Measurements from ENCODE around the gene BTBD10. TPM values are rescaled to one million over a fixed set of nuclear protein-coding genes. Genes with fewer than 3 reads are reported as not detected.

Gene BTBD10
- total RNA-seq, 2 experiments from 2014 or later, result 23.0 to 23.7 TPM

GRCh38 chr11:13338019-13338426, 125.0 kb downstream of the BTBD10 start:
- ChIA-PET CTCF (ENCODE audit: unreplicated experiment) (no interaction called here), POLR2A (no interaction called here)
- no peaks in the 10 kb centered on the region for H3K36me3 ChIP-seq (ENCODE audit: insufficient read depth, low read length)
- no peaks in the 10 kb centered on the region for H3K9me2 ChIP-seq (ENCODE audit: insufficient read depth, low read length)
- intact Hi-C loops (cut with micrococcal nuclease; ENCODE audit: unreplicated experiment), result no loop called here
- H3K4me3 ChIP-seq (ENCODE audit: low read depth, low read length, poor library complexity, severe bottlenecking), result no peak overlapping the region
- H3K9me3 ChIP-seq (ENCODE audit: low read length), result no peaks in the 10 kb centered on the region
- no peak overlapping the region for H3K27ac ChIP-seq (ENCODE audit: low read depth, low read length, poor library complexity, severe bottlenecking)
- H3K4me2 ChIP-seq (ENCODE audit: low read length), result no peak overlapping the region
- BruUV-seq (replicated peaks), result no TSS peak
- no peak overlapping the region for H2AFZ ChIP-seq (ENCODE audit: low read length)
- no peak for TF ChIP-seq EZH2phosphoT487 (IDR thresholded peaks at IDR 0.05; ENCODE audit: borderline replicate concordance, low read depth, low read length)
- TF ChIP-seq, protein P1, sequence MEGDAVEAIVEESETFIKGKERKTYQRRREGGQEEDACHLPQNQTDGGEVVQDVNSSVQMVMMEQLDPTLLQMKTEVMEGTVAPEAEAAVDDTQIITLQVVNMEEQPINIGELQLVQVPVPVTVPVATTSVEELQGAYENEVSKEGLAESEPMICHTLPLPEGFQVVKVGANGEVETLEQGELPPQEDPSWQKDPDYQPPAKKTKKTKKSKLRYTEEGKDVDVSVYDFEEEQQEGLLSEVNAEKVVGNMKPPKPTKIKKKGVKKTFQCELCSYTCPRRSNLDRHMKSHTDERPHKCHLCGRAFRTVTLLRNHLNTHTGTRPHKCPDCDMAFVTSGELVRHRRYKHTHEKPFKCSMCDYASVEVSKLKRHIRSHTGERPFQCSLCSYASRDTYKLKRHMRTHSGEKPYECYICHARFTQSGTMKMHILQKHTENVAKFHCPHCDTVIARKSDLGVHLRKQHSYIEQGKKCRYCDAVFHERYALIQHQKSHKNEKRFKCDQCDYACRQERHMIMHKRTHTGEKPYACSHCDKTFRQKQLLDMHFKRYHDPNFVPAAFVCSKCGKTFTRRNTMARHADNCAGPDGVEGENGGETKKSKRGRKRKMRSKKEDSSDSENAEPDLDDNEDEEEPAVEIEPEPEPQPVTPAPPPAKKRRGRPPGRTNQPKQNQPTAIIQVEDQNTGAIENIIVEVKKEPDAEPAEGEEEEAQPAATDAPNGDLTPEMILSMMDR (conservative IDR thresholded peaks at IDR 0.05; ENCODE audit: low read length), result no peak
- DNase-seq (ENCODE audit: low spot score), result no peak
- no peaks in the 10 kb centered on the region for H3K79me2 ChIP-seq (ENCODE audit: insufficient read depth, low read depth, low read length)
- no peaks in the 10 kb centered on the region for H4K20me1 ChIP-seq (ENCODE audit: insufficient read depth, low read length)
- no peaks in the 10 kb centered on the region for H3K4me1 ChIP-seq (ENCODE audit: insufficient read depth, low read length, poor library complexity, severe bottlenecking)

Other genes starting within 250 kb of the BTBD10 start
- gene BMAL1, start 185.4 kb downstream of the BTBD10 start, total RNA-seq (2014; rRNA removed; shearing (Covaris generic)), result not detected in 2 replicates
- gene BMAL1, start 185.4 kb downstream of the BTBD10 start, total RNA-seq (2022), result not detected in 2 replicates
- not detected in 2 replicates for gene PTH, start 32.8 kb upstream of the BTBD10 start, total RNA-seq (2014; rRNA removed; shearing (Covaris generic))
- not detected in 2 replicates for gene PTH, start 32.8 kb upstream of the BTBD10 start, total RNA-seq (2022)
- gene FAR1, start 205.4 kb upstream of the BTBD10 start, total RNA-seq (2014; rRNA removed; shearing (Covaris generic)), result 52.1 and 61.2 TPM in 2 replicates
- gene FAR1, start 205.4 kb upstream of the BTBD10 start, total RNA-seq (2022), result 87.7 and 97.3 TPM in 2 replicates

Measured in OCI-LY7 (cell line).